ENCODE measurements around the gene DAAM2.

The DAAM2 gene

GRCh38 chr6:39901670-39902069 lies 109.5 kb downstream of the DAAM2 start:
- Histone ChIP-seq H3K4me3 (ENCODE audit: low read depth in 1 of 2, low read length in 2 of 2) (no peak overlapping the region), H3K4me1 (ENCODE audit: control insufficient read depth in 1 of 2, insufficient read depth in 2 of 2, low read length in 2 of 2) (peaks cover 0 to 8% of the 10 kb centered on the region in 2 donors), H3K27ac (ENCODE audit: low read length) (no peak overlapping the region), H3K9me3 (ENCODE audit: control insufficient read depth in 1 of 2, low read length in 2 of 2) (no peaks in the 10 kb centered on the region), H3K27me3 (ENCODE audit: low read depth, low read length) (no peaks in the 10 kb centered on the region), H3K36me3 (ENCODE audit: control insufficient read depth in 1 of 2, insufficient read depth in 2 of 2, low read length in 2 of 2) (peaks cover 41 to 80% of the 10 kb centered on the region in 2 donors)

GRCh38 chr6:39902136-39902535 lies 110.0 kb downstream of the DAAM2 start:
- H3K4me1 ChIP-seq (ENCODE audit: control insufficient read depth in 1 of 2, insufficient read depth in 2 of 2, low read length in 2 of 2), result peaks cover 0 to 8% of the 10 kb centered on the region in 2 donors
- no peaks in the 10 kb centered on the region for H3K9me3 ChIP-seq (ENCODE audit: control insufficient read depth in 1 of 2, low read length in 2 of 2)
- H3K4me3 ChIP-seq (ENCODE audit: low read depth in 1 of 2, low read length in 2 of 2), result no peak overlapping the region
- no peak overlapping the region for H3K27ac ChIP-seq (ENCODE audit: low read length)
- H3K27me3 ChIP-seq (ENCODE audit: low read depth, low read length), result no peaks in the 10 kb centered on the region
- H3K36me3 ChIP-seq (ENCODE audit: control insufficient read depth in 1 of 2, insufficient read depth in 2 of 2, low read length in 2 of 2), result peaks cover 41 to 78% of the 10 kb centered on the region in 2 donors

GRCh38 chr6:39902786-39903465 lies 110.8 kb downstream of the DAAM2 start:
- no peaks in the 10 kb centered on the region for H3K9me3 ChIP-seq (ENCODE audit: control insufficient read depth in 1 of 2, low read length in 2 of 2)
- peaks cover 39 to 70% of the 10 kb centered on the region in 2 donors for H3K36me3 ChIP-seq (ENCODE audit: control insufficient read depth in 1 of 2, insufficient read depth in 2 of 2, low read length in 2 of 2)
- H3K4me1 ChIP-seq (ENCODE audit: control insufficient read depth in 1 of 2, insufficient read depth in 2 of 2, low read length in 2 of 2), result peaks cover 0 to 8% of the 10 kb centered on the region in 2 donors
- no peaks in the 10 kb centered on the region for H3K27me3 ChIP-seq (ENCODE audit: low read depth, low read length)
- H3K4me3 ChIP-seq (ENCODE audit: low read depth in 1 of 2, low read length in 2 of 2), result no peak overlapping the region
- H3K27ac ChIP-seq (ENCODE audit: low read length), result no peak overlapping the region

DNA sequence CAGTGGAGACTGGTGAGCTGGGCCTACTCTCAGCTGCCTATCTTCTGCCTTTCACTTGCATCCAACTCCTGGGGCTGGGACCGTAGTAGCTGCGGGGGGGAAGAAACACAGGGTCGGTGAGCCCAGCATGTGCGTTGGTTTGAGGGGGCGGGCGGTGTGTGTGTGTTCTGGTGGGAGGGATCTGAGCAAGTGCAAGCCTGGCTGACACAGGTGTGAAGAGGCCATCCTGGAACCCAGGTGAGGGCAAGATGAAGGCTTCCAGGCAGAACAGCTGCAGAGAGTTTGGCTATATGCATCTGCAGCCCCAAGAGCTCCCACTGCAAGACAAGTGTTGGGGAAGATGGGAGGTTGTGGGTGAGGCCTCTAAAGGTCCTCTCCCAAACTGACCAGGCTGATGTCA lies 111.5 kb downstream of the DAAM2 start:
- no peaks in the 10 kb centered on the region for H3K9me3 ChIP-seq (ENCODE audit: control insufficient read depth in 1 of 2, low read length in 2 of 2)
- peaks cover 32 to 63% of the 10 kb centered on the region in 2 donors for H3K36me3 ChIP-seq (ENCODE audit: control insufficient read depth in 1 of 2, insufficient read depth in 2 of 2, low read length in 2 of 2)
- H3K27ac ChIP-seq (ENCODE audit: low read length), result no peak overlapping the region
- no peaks in the 10 kb centered on the region for H3K27me3 ChIP-seq (ENCODE audit: low read depth, low read length)
- no peak overlapping the region for H3K4me3 ChIP-seq (ENCODE audit: low read depth in 1 of 2, low read length in 2 of 2)
- peaks cover 0 to 8% of the 10 kb centered on the region in 2 donors for H3K4me1 ChIP-seq (ENCODE audit: control insufficient read depth in 1 of 2, insufficient read depth in 2 of 2, low read length in 2 of 2)

GRCh38 chr6:39904946-39905639 lies 112.9 kb downstream of the DAAM2 start:
- H3K4me1 ChIP-seq (ENCODE audit: control insufficient read depth in 1 of 2, insufficient read depth in 2 of 2, low read length in 2 of 2), result peaks cover 0 to 8% of the 10 kb centered on the region in 2 donors
- H3K27me3 ChIP-seq (ENCODE audit: low read depth, low read length), result no peaks in the 10 kb centered on the region
- no peaks in the 10 kb centered on the region for H3K9me3 ChIP-seq (ENCODE audit: control insufficient read depth in 1 of 2, low read length in 2 of 2)
- no peak overlapping the region for H3K4me3 ChIP-seq (ENCODE audit: low read depth in 1 of 2, low read length in 2 of 2)
- H3K27ac ChIP-seq (ENCODE audit: low read length), result no peak overlapping the region
- peaks cover 19 to 53% of the 10 kb centered on the region in 2 donors for H3K36me3 ChIP-seq (ENCODE audit: control insufficient read depth in 1 of 2, insufficient read depth in 2 of 2, low read length in 2 of 2)

DNA sequence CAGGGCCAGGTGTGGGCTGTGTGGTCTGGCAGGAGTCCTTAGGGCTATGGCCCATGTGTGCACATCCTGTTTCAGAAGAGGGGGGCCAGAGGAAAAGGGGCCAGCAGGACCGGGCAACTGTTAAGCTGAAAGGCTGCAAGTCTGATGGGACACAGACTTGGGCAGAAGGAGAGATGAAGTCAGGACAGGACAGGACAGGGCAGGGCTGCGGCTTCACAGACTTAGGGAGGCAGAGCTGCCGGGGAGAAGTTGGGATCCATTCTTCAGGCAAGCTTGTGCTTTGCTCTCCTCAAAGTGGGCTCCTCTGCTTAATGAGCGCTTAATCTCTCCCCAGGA lies 113.4 kb downstream of the DAAM2 start:
- no peaks in the 10 kb centered on the region for H3K27me3 ChIP-seq (ENCODE audit: low read depth, low read length)
- no peak overlapping the region for H3K27ac ChIP-seq (ENCODE audit: low read length)
- H3K4me1 ChIP-seq (ENCODE audit: control insufficient read depth in 1 of 2, insufficient read depth in 2 of 2, low read length in 2 of 2), result peaks cover 0 to 8% of the 10 kb centered on the region in 2 donors
- H3K4me3 ChIP-seq (ENCODE audit: low read depth in 1 of 2, low read length in 2 of 2), result no peak overlapping the region
- H3K36me3 ChIP-seq (ENCODE audit: control insufficient read depth in 1 of 2, insufficient read depth in 2 of 2, low read length in 2 of 2), result peaks cover 14 to 51% of the 10 kb centered on the region in 2 donors
- no peaks in the 10 kb centered on the region for H3K9me3 ChIP-seq (ENCODE audit: control insufficient read depth in 1 of 2, low read length in 2 of 2)

GRCh38 chr6:39906318-39906761 lies 114.2 kb downstream of the DAAM2 start:
- Histone ChIP-seq H3K27me3 (ENCODE audit: low read depth, low read length) (no peaks in the 10 kb centered on the region), H3K4me1 (ENCODE audit: control insufficient read depth in 1 of 2, insufficient read depth in 2 of 2, low read length in 2 of 2) (peaks cover 0 to 8% of the 10 kb centered on the region in 2 donors), H3K36me3 (ENCODE audit: control insufficient read depth in 1 of 2, insufficient read depth in 2 of 2, low read length in 2 of 2) (peaks cover 11 to 47% of the 10 kb centered on the region in 2 donors), H3K27ac (ENCODE audit: low read length) (no peak overlapping the region), H3K4me3 (ENCODE audit: low read depth in 1 of 2, low read length in 2 of 2) (no peak overlapping the region), H3K9me3 (ENCODE audit: control insufficient read depth in 1 of 2, low read length in 2 of 2) (no peaks in the 10 kb centered on the region)

DNA sequence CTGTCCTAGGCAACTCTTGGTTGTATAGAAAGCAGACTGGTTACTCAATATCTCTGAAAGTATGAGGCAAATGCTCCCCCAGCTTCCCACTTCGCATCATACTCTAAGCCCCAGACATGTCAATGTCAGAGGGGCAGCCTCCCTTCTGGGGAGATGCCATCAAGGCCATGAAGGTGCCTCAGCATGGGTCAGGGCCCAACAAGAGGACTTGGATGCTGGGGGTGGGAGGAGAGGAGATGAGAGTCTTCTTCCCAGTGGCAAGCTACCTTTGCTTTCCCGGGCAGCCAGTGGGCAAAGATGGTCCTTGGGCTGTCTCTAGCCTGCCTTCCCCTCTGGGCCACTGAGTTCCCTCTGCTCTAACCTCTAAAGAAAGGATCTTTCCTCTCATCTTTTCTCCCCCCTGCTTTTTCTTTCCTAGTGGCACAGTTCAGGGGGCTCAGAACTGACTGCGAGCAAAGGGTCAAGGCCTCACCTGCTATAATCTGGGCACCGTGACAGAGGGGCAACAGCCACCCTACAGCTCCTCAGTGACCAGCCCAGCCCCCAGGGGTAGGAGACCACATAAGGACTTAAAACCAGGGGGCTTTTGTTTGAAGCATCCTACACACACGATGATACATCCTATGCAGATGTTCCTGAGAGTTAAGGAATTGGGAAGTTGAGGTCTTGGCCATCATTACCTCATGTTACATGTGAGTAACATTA lies 115.8 kb downstream of the DAAM2 start:
- Histone ChIP-seq H3K27ac (ENCODE audit: low read length) (no peak overlapping the region), H3K9me3 (ENCODE audit: control insufficient read depth in 1 of 2, low read length in 2 of 2) (no peaks in the 10 kb centered on the region), H3K36me3 (ENCODE audit: control insufficient read depth in 1 of 2, insufficient read depth in 2 of 2, low read length in 2 of 2) (peaks cover 19 to 43% of the 10 kb centered on the region in 2 donors), H3K4me1 (ENCODE audit: control insufficient read depth in 1 of 2, insufficient read depth in 2 of 2, low read length in 2 of 2) (peaks cover 0 to 8% of the 10 kb centered on the region in 2 donors), H3K4me3 (ENCODE audit: low read depth in 1 of 2, low read length in 2 of 2) (no peak overlapping the region), H3K27me3 (ENCODE audit: low read depth, low read length) (no peaks in the 10 kb centered on the region)

GRCh38 chr6:39908838-39909583 lies 116.8 kb downstream of the DAAM2 start:
- Histone ChIP-seq H3K27ac (ENCODE audit: low read length) (no peak overlapping the region), H3K36me3 (ENCODE audit: control insufficient read depth in 1 of 2, insufficient read depth in 2 of 2, low read length in 2 of 2) (peaks cover 15 to 40% of the 10 kb centered on the region in 2 donors), H3K27me3 (ENCODE audit: low read depth, low read length) (no peaks in the 10 kb centered on the region), H3K4me3 (ENCODE audit: low read depth in 1 of 2, low read length in 2 of 2) (no peak overlapping the region), H3K9me3 (ENCODE audit: control insufficient read depth in 1 of 2, low read length in 2 of 2) (no peaks in the 10 kb centered on the region), H3K4me1 (ENCODE audit: control insufficient read depth in 1 of 2, insufficient read depth in 2 of 2, low read length in 2 of 2) (peaks cover 0 to 8% of the 10 kb centered on the region in 2 donors)

DNA sequence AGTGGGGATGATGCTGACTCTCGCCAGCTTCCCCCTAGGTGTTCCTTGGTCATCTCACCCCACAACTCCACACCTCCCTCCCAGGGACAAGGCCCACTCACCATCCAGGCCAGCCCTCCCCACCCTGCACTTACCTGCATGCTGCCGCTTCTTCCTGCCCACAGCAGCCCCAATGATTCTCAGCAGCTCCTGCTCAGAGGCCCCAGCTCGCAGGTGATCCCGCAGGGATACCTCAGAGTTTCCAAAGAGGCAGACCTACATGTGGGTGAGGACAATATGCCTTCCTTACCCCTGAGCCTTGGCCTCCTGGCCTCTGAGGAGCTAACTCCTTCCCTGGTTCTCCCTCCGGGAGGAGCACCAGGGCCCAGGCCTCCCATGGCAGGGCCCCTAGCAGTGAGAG lies 117.5 kb downstream of the DAAM2 start:
- Histone ChIP-seq H3K36me3 (ENCODE audit: control insufficient read depth in 1 of 2, insufficient read depth in 2 of 2, low read length in 2 of 2) (peaks cover 15 to 47% of the 10 kb centered on the region in 2 donors), H3K27me3 (ENCODE audit: low read depth, low read length) (no peaks in the 10 kb centered on the region), H3K4me3 (ENCODE audit: low read depth in 1 of 2, low read length in 2 of 2) (no peak overlapping the region), H3K9me3 (ENCODE audit: control insufficient read depth in 1 of 2, low read length in 2 of 2) (no peaks in the 10 kb centered on the region), H3K4me1 (ENCODE audit: control insufficient read depth in 1 of 2, insufficient read depth in 2 of 2, low read length in 2 of 2) (peaks cover 0 to 8% of the 10 kb centered on the region in 2 donors), H3K27ac (ENCODE audit: low read length) (no peak overlapping the region)

DNA sequence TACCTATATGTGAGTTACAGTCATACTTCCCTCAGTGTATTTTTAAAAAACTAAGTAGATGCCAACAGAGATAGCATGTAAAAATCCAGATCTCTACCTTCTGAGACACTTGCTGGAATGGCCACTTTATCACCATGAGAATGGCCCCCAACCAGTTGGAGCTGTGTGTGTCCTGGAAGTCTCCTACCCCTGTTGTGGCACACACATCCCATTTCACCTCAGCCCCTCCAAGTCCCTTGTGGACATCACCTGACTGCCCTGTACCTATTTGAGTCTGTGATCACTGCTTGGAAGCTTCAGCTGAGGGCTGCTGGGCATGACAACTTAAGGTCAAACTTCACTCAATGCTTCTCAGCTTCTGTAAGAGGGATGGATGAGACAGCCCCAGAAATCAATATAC lies 118.0 kb downstream of the DAAM2 start:
- H3K36me3 ChIP-seq (ENCODE audit: control insufficient read depth in 1 of 2, insufficient read depth in 2 of 2, low read length in 2 of 2), result peaks cover 20 to 52% of the 10 kb centered on the region in 2 donors
- no peak overlapping the region for H3K4me3 ChIP-seq (ENCODE audit: low read depth in 1 of 2, low read length in 2 of 2)
- H3K27ac ChIP-seq (ENCODE audit: low read length), result no peak overlapping the region
- H3K9me3 ChIP-seq (ENCODE audit: control insufficient read depth in 1 of 2, low read length in 2 of 2), result no peaks in the 10 kb centered on the region
- H3K4me1 ChIP-seq (ENCODE audit: control insufficient read depth in 1 of 2, insufficient read depth in 2 of 2, low read length in 2 of 2), result peaks cover 0 to 4% of the 10 kb centered on the region in 2 donors
- H3K27me3 ChIP-seq (ENCODE audit: low read depth, low read length), result no peaks in the 10 kb centered on the region

Data from muscle layer of duodenum (tissue), 2 donors.